Suprapubic skin (tissue), 4 donors: ENCODE data around the gene SPATA31A7. TPM values are rescaled to one million over a fixed set of nuclear protein-coding genes. Genes with fewer than 3 reads are reported as not detected.
"Not testable (repeated sequence)": the region's sequence is repeated elsewhere in the genome, so short reads cannot be mapped to it uniquely, and the experiment has no call there.

Experiments used
- DNase-seq, 2 donors: peaks; one replicate each; pipeline ENCODE4 v3.0.0-alpha.2; 2019; ENCODE audit warnings: low spot score in 2 of 2
- H3K27ac ChIP-seq: fragments of 200-600 bp; sonication (generic); one replicate; pipeline ENCODE4 v1.5.1; 2019
- H3K27me3 ChIP-seq: fragments of 200-600 bp; sonication (generic); one replicate; pipeline ENCODE4 v1.5.1; 2019
- H3K36me3 ChIP-seq: fragments of 200-600 bp; sonication (generic); one replicate; pipeline ENCODE4 v1.5.1; 2019
- H3K4me1 ChIP-seq: fragments of 200-600 bp; sonication (generic); one replicate; pipeline ENCODE4 v1.5.1; 2019
- H3K4me3 ChIP-seq: fragments of 200-600 bp; sonication (generic); one replicate; pipeline ENCODE4 v1.5.1; 2019; ENCODE audit warnings: mild to moderate bottlenecking
- H3K9me3 ChIP-seq: fragments of 200-600 bp; sonication (generic); one replicate; pipeline ENCODE4 v1.5.1; 2019
- whole genome bisulfite sequencing: methylation state at CpG from one replicate; pipeline ENCODE4 v1.1.5; 2018; 5-methylcytosine and 5-hydroxymethylcytosine counted together
- total RNA-seq, 4 donors: library from RNA; depleted of rRNA; stranded (reverse); fragments of >200 nt; gene quantifications; one replicate each; pipeline ENCODE4 v1.1.0, GENCODE V29; 2016

SPATA31A7 gene
- total RNA-seq, result not detected

DNA sequence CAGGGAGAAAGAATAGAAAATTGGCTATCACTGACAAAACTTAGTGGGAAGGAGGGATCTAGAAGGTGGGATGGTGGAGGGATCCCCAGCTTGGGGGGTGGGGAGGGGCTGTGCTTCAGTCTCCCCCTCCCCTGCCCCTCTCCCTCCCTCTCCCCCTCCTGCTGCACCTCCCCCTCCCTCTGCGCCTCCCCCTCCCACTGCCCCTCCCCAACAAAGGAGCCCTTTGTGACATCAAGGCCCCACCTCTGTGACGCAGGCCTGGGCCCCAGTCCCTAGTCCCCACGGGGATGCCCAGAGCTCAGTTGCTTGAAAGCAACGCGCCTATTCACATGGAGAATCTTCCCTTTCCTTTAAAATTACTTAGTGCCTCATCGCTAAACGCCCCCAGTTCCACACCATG, at the start of gene SPATA31A7:
Gene SPATA31A7, plus strand, starts transcription at position 301 of the 400 bp plus-strand sequence. Its CDS starts 29 bp downstream, at position 330.
- H3K9me3 ChIP-seq, H3K4me3 ChIP-seq, H3K36me3 ChIP-seq, DNase-seq, H3K27ac ChIP-seq, H3K4me1 ChIP-seq, H3K27me3 ChIP-seq: not testable (repeated sequence)
- no CpG with 5 or more reads among the region's 7 CpGs for WGBS

DNA sequence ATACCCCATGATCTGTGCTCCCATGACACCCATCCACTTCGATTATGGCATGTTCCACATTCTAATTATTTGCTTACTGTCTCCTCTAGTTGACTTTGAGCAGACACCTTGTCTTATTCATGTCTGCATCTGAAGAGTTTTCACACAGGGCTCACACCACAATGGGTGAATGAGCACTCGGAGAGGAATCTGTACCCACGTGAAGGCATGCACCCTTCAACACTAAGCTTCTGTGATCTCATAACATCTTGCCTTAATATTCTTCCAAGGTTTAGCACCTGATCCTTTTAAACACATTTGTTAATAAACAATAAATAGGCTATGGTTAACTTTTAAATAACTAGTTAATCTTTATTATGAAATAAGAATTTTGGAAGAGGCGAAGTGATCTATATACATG, 36.6 kb downstream of the SPATA31A7 start:
- not testable (repeated sequence) for DNase-seq, H3K36me3 ChIP-seq, H3K4me1 ChIP-seq, H3K27ac ChIP-seq, H3K4me3 ChIP-seq, H3K27me3 ChIP-seq, H3K9me3 ChIP-seq
- WGBS, result no CpG with 5 or more reads among the region's 4 CpGs
